H1 (cell line): Measurements from ENCODE around the gene ZC3H12C. TPM values are rescaled to one million over a fixed set of nuclear protein-coding genes. Genes with fewer than 3 reads are reported as not detected.

ENCODE experiments used
- CTCF ChIA-PET: fragments of 300-600 bp; sonication (Branson Sonifier 250); formaldehyde crosslinking; loops from one replicate; lab custom pipeline; 2021; ENCODE audit not compliant: partially characterized antibody; lab: Charles Lee
- POLR2A ChIA-PET: fragments of 300-600 bp; sonication (Branson Sonifier 250); formaldehyde crosslinking; loops from one replicate; lab custom pipeline; 2021; ENCODE audit warnings: inconsistent platforms; ENCODE audit not compliant: partially characterized antibody; lab: Charles Lee
- DNase-seq, 2 experiments: peaks; one replicate each; pipeline versions ENCODE4 v3.0.0 to v3.0.0-alpha.2; 2010 to 2022; ENCODE audit warnings: low spot score in 2 of 2, low read depth in 1 of 2, mixed read lengths in 1 of 2
- FAIRE-seq: peaks from 2 replicates; lab custom pipeline; 2011; peaks lifted over from hg19 to GRCh38; lab: Jason Lieb, UNC
- H2AFZ ChIP-seq: 2 replicates; pipeline ENCODE4 v1.8.1; 2012; ENCODE audit warnings: low read length, inconsistent platforms
- H2AK5ac ChIP-seq: 2 replicates; pipeline ENCODE4 v1.6.1; 2013; ENCODE audit warnings: low read depth, low read length
- H2BK120ac ChIP-seq: replicated peaks from 2 replicates; pipeline ENCODE3; 2013; ENCODE audit warnings: low read depth, low read length, inconsistent platforms
- H2BK12ac ChIP-seq: 2 replicates; pipeline ENCODE4 v1.6.1; 2013; ENCODE audit warnings: low read depth, low read length
- H2BK15ac ChIP-seq: 2 replicates; pipeline ENCODE4 v1.6.1; 2013; ENCODE audit warnings: low read length
- H2BK20ac ChIP-seq: 2 replicates; pipeline ENCODE4 v1.6.1; 2013; ENCODE audit warnings: low read length
- H2BK5ac ChIP-seq: 2 replicates; pipeline ENCODE4 v1.6.1; 2013; ENCODE audit warnings: low read depth, low read length
- H3K14ac ChIP-seq: 2 replicates; pipeline ENCODE4 v1.6.1; 2013; ENCODE audit warnings: inconsistent platforms; ENCODE audit not compliant: insufficient read length
- H3K18ac ChIP-seq: 2 replicates; pipeline ENCODE4 v1.6.1; 2013; ENCODE audit warnings: low read length; ENCODE audit errors: extremely low read depth
- H3K23ac ChIP-seq: 2 replicates; pipeline ENCODE4 v1.6.1; 2013; ENCODE audit warnings: inconsistent platforms; ENCODE audit not compliant: insufficient read length
- H3K23me2 ChIP-seq: 2 replicates; pipeline ENCODE4 v1.6.1; 2013; ENCODE audit warnings: low read depth, low read length
- H3K27ac ChIP-seq: 2 replicates; pipeline ENCODE4 v1.6.1; 2011; ENCODE audit warnings: low read depth, low read length, inconsistent platforms
- H3K27me3 ChIP-seq, 4 experiments: replicated peaks in 1 of 4; 1 replicate in 1 of 4; 2 replicates in 3 of 4; pipeline versions ENCODE4 v1.6.1 to v1.8.1; 2011 to 2013; ENCODE audit warnings: low read length in 3 of 4, mild to moderate bottlenecking in 3 of 4, inconsistent platforms in 2 of 4, mixed read lengths in 2 of 4, moderate library complexity in 1 of 4; ENCODE audit not compliant: control insufficient read depth in 3 of 4, insufficient read depth in 3 of 4; ENCODE audit errors: extremely low read depth in 1 of 4
- H3K36me3 ChIP-seq, 4 experiments: 2 replicates each; pipeline versions ENCODE4 v1.6.1 to v1.8.1; 2011 to 2013; ENCODE audit warnings: mild to moderate bottlenecking in 4 of 4, low read length in 3 of 4, moderate library complexity in 2 of 4, control low read depth in 1 of 4, inconsistent platforms in 1 of 4; ENCODE audit not compliant: insufficient read depth in 4 of 4, control insufficient read depth in 2 of 4
- H3K4ac ChIP-seq: replicated peaks from 2 replicates; pipeline ENCODE3; 2013; ENCODE audit warnings: low read length, low read depth, mixed read lengths, inconsistent platforms; ENCODE audit not compliant: insufficient read length
- H3K4me1 ChIP-seq, 4 experiments: replicated peaks in 1 of 4; 1 replicate in 1 of 4; 2 replicates in 3 of 4; pipeline versions ENCODE4 v1.6.1 to v1.8.1; 2011 to 2013; ENCODE audit warnings: low read length in 3 of 4, inconsistent platforms in 2 of 4, mixed read lengths in 1 of 4; ENCODE audit not compliant: insufficient read depth in 4 of 4, control insufficient read depth in 3 of 4
- H3K4me2 ChIP-seq, 2 experiments: 2 replicates each; pipeline versions ENCODE4 v1.6.1 to v1.8.1; 2011 to 2013; ENCODE audit warnings: low read depth in 2 of 2, low read length in 2 of 2, control low read depth in 1 of 2, inconsistent platforms in 1 of 2, mild to moderate bottlenecking in 1 of 2; ENCODE audit not compliant: insufficient read depth in 1 of 2
- H3K4me3 ChIP-seq, 4 experiments: fragments of 200-600, 300-600 bp in 1 of 4; sonication (generic), shearing (Covaris generic), sonication (Bioruptor Twin) in 1 of 4; 2 replicates each; pipeline versions ENCODE4 v1.5.1 to v1.8.1; 2011 to 2016; ENCODE audit warnings: low read length in 4 of 4, low read depth in 3 of 4, control low read depth in 2 of 4, inconsistent platforms in 2 of 4, mild to moderate bottlenecking in 2 of 4, mixed read lengths in 1 of 4, moderate library complexity in 1 of 4; ENCODE audit not compliant: insufficient read depth in 2 of 4; ENCODE audit errors: extremely low read depth in 1 of 4
- H3K56ac ChIP-seq: replicated peaks from 2 replicates; pipeline ENCODE3; 2013; ENCODE audit warnings: low read depth, mild to moderate bottlenecking, mixed read lengths, low read length, inconsistent platforms; ENCODE audit not compliant: insufficient read length
- H3K79me1 ChIP-seq: 2 replicates; pipeline ENCODE4 v1.6.1; 2013; ENCODE audit warnings: low read depth, low read length, control low read depth
- H3K79me2 ChIP-seq, 2 experiments: 2 replicates each; pipeline versions ENCODE4 v1.6.1 to v1.8.1; 2012 to 2013; ENCODE audit warnings: low read length in 2 of 2, mild to moderate bottlenecking in 2 of 2, inconsistent platforms in 1 of 2; ENCODE audit not compliant: insufficient read depth in 2 of 2, control insufficient read depth in 1 of 2
- H3K9ac ChIP-seq, 4 experiments: replicated peaks in 1 of 4; 1 replicate in 1 of 4; 2 replicates in 3 of 4; pipeline versions ENCODE4 v1.6.1 to v1.8.1; 2011 to 2013; ENCODE audit warnings: low read depth in 3 of 4, low read length in 3 of 4, control low read depth in 2 of 4, mild to moderate bottlenecking in 2 of 4, moderate library complexity in 2 of 4, inconsistent platforms in 1 of 4; ENCODE audit errors: extremely low read depth in 1 of 4
- H3K9me3 ChIP-seq, 2 experiments: 2 replicates each; pipeline versions ENCODE4 v1.6.1 to v1.8.1; 2012 to 2013; ENCODE audit warnings: mild to moderate bottlenecking in 2 of 2, moderate library complexity in 2 of 2, control low read depth in 1 of 2, inconsistent platforms in 1 of 2, low read depth in 1 of 2, low read length in 1 of 2, mixed read lengths in 1 of 2; ENCODE audit not compliant: insufficient read depth in 2 of 2
- H4K20me1 ChIP-seq, 2 experiments: replicated peaks in 1 of 2; 2 replicates each; pipeline versions ENCODE3 to v1.8.1; 2011 to 2013; ENCODE audit warnings: inconsistent platforms in 2 of 2, low read length in 2 of 2, mild to moderate bottlenecking in 1 of 2; ENCODE audit not compliant: insufficient read depth in 2 of 2, control insufficient read depth in 1 of 2
- H4K5ac ChIP-seq: 2 replicates; pipeline ENCODE4 v1.6.1; 2013; ENCODE audit warnings: low read length, low read depth, mixed read lengths, inconsistent platforms; ENCODE audit not compliant: insufficient read length
- H4K8ac ChIP-seq: 2 replicates; pipeline ENCODE4 v1.8.0; 2013; ENCODE audit warnings: mild to moderate bottlenecking, moderate library complexity, low read length, inconsistent platforms; ENCODE audit not compliant: insufficient read depth; ENCODE audit errors: extremely low read depth
- H4K91ac ChIP-seq: replicated peaks from 2 replicates; pipeline ENCODE3; 2013; ENCODE audit warnings: low read length, mixed read lengths, inconsistent platforms; ENCODE audit not compliant: insufficient read length
- CBX8 ChIP-seq: fragments of 300-800, 300-1000 bp; sonication (generic); IDR thresholded peaks from 2 replicates; pipeline ENCODE4 v1.7.1; 2016; ENCODE audit warnings: low read depth, low read length, borderline replicate concordance
- EGR1 ChIP-seq: IDR thresholded peaks from 2 replicates; pipeline ENCODE4 v1.6.1; 2011; ENCODE audit warnings: low read depth, low read length, borderline replicate concordance
- EZH2 ChIP-seq: fragments of 200-600 bp; sonication (generic); IDR thresholded peaks from 2 replicates; pipeline ENCODE4 v1.7.1; 2012; ENCODE audit warnings: low read depth, mild to moderate bottlenecking, moderate library complexity, low read length, inconsistent platforms; ENCODE audit not compliant: severe bottlenecking
- GTF2F1 ChIP-seq: IDR thresholded peaks from 2 replicates; pipeline ENCODE4 v1.6.1; 2012; ENCODE audit warnings: low read depth, low read length, improper control_type of control experiment, borderline replicate concordance
- KDM1A ChIP-seq: fragments of 200-600, 300-600 bp; sonication (generic); IDR thresholded peaks from 2 replicates; pipeline ENCODE4 v1.7.1; 2016; ENCODE audit warnings: mild to moderate bottlenecking, low read length, borderline replicate concordance
- KDM4A ChIP-seq: IDR thresholded peaks from one replicate; pipeline ENCODE4 v1.7.1; 2012; ENCODE audit warnings: low read depth, mild to moderate bottlenecking, moderate library complexity, low read length, inconsistent platforms; ENCODE audit not compliant: severe bottlenecking
- KDM5A ChIP-seq: fragments of 200-600 bp; IDR thresholded peaks from 2 replicates; pipeline ENCODE4 v1.7.1; 2012; ENCODE audit warnings: mild to moderate bottlenecking, low read length, inconsistent platforms, mixed read lengths
- MAX ChIP-seq: IDR thresholded peaks from 2 replicates; pipeline ENCODE4 v1.6.1; 2012; ENCODE audit warnings: inconsistent platforms
- RAD21 ChIP-seq, 2 experiments: IDR thresholded peaks in 1 of 2; conservative IDR thresholded peaks in 1 of 2; 2 replicates each; pipeline ENCODE4 v1.6.1; 2011; ENCODE audit warnings: low read depth in 2 of 2, low read length in 2 of 2, improper control_type of control experiment in 1 of 2, inconsistent platforms in 1 of 2, mild to moderate bottlenecking in 1 of 2, moderate library complexity in 1 of 2
- RBBP5 ChIP-seq: IDR thresholded peaks from 2 replicates; pipeline ENCODE4 v1.7.1; 2012; ENCODE audit warnings: low read depth, mild to moderate bottlenecking, inconsistent platforms, low read length, moderate library complexity, borderline replicate concordance
- SIN3A ChIP-seq, 2 experiments: IDR thresholded peaks in 1 of 2; conservative IDR thresholded peaks in 1 of 2; 2 replicates each; pipeline ENCODE4 v1.6.1; 2011 to 2012; ENCODE audit warnings: low read length in 2 of 2, improper control_type of control experiment in 1 of 2, low read depth in 1 of 2, mild to moderate bottlenecking in 1 of 2
- SP2 ChIP-seq: IDR thresholded peaks from 2 replicates; pipeline ENCODE4 v1.6.1; 2012; ENCODE audit warnings: mild to moderate bottlenecking, low read length, inconsistent platforms
- SUZ12 ChIP-seq: fragments of 200-600 bp; sonication (generic); IDR thresholded peaks from 2 replicates; pipeline ENCODE4 v1.6.1; 2012; ENCODE audit warnings: mild to moderate bottlenecking, inconsistent platforms, low read length, moderate library complexity, mixed read lengths
- WGBS, 2 experiments: shearing (Covaris generic) in 1 of 2; methylation state at CpG; one replicate each; pipeline versions ENCODE4 v1.1.6 to v1.1.7; 2013 to 2015; ENCODE audit warnings: low lambda C conversion rate in 2 of 2, mixed read lengths in 2 of 2, inconsistent platforms in 1 of 2, low coverage in 1 of 2, missing lambda C conversion rate in 1 of 2; ENCODE audit not compliant: insufficient replicate concordance in 2 of 2, insufficient coverage in 1 of 2, insufficient read length in 1 of 2; ENCODE audit errors: extremely low coverage in 1 of 2, missing lambda C conversion rate in 1 of 2; 5-methylcytosine and 5-hydroxymethylcytosine counted together
- polyA plus RNA-seq, 7 experiments: library from polyadenylated mRNA; depleted of rRNA in 3 of 7; stranded (reverse) in 5 of 7; unstranded in 2 of 7; fragments of >200 nt in 5 of 7; fragments of 200-250 nt in 2 of 7; gene quantifications; 1 replicate in 5 of 7; 2 replicates in 1 of 7; 4 replicates in 1 of 7; pipeline versions ENCODE4 v1.2.1 to v1.2.3, GENCODE V29; 2011 to 2013; ENCODE audit warnings: missing spikeins in 2 of 7, mixed read lengths in 2 of 7
- total RNA-seq: library from RNA; stranded (reverse); fragmentation: NEBNext Ultra II Directional; extraction: Animal tissue kit (Norgen Biotek cat#: 25700); gene quantifications from 2 replicates; pipeline ENCODE4 v1.2.1, GENCODE V29; 2021

ZC3H12C gene
- total and polyA plus RNA-seq, 2 of the 8 experiments (the other 6 are each of a cell fraction or from before 2014, with no cell fraction given) = 2.0 to 2.7 TPM

GRCh38 chr11:110185121-110185591 is 92.0 kb downstream of the ZC3H12C start:
- Histone ChIP-seq H2BK5ac (no peak overlapping the region), H4K20me1 (no peaks in the 10 kb centered on the region), H3K27me3 (no peaks in the 10 kb centered on the region), H2BK12ac (0 out of 2 replicates have a peak overlapping the region, but pooled peaks have one; percentile 39), H3K18ac (no peak overlapping the region), H4K5ac (no peak overlapping the region), H3K9me3 (no peaks in the 10 kb centered on the region), H3K79me1 (no peaks in the 10 kb centered on the region), H3K23ac (no peak overlapping the region), H3K9ac (no peak overlapping the region), H3K14ac (no peak overlapping the region), H3K27ac (no peak overlapping the region), H2BK120ac (no peak overlapping the region), H3K4me1 (peaks cover 0 to 10% (median 9%) of the 10 kb centered on the region in 4 experiments), H3K79me2 (no peaks in the 10 kb centered on the region), H4K91ac (no peak overlapping the region), H3K4me3 (no peak overlapping the region), H2BK20ac (no peak overlapping the region), H3K4me2 (no peak overlapping the region), H2AFZ (no peak overlapping the region), H3K23me2 (no peaks in the 10 kb centered on the region), H2BK15ac (no peak overlapping the region), H3K4ac (no peak overlapping the region), H2AK5ac (no peak overlapping the region), H3K36me3 (no peaks in the 10 kb centered on the region), H3K56ac (no peak overlapping the region), H4K8ac (no peak overlapping the region)
- CTCF ChIA-PET = interaction anchor here (1.2 to 7.1 kb wide), 7 partner anchors 9 to 289 kb away, joined by 3 to 46 read pairs (median 5); no protein-coding TSS in a partner anchor
- FAIRE-seq (peak; percentile 39), DNase-seq (no peak)
- POLR2A ChIA-PET = interaction anchor here (0.8 kb wide), 1 partner anchor 24 kb away, joined by 3 read pairs; no protein-coding TSS in a partner anchor
- WGBS, 2 experiments = 82% methylated on average over 3 of the region's 3 CpGs; no CpG with 5 or more reads in 1 of the 2 experiments
- no peak for TF ChIP-seq RBBP5
- TF ChIP-seq EZH2 = no peak
- no peak for TF ChIP-seq KDM1A
- no peak for TF ChIP-seq EGR1
- no peak for TF ChIP-seq RAD21 (IDR thresholded peaks at IDR 0.05 in 1 of 2, conservative IDR thresholded peaks at IDR 0.05 in 1 of 2; ENCODE audit: low read depth in 2 of 2, low read length in 2 of 2)
- TF ChIP-seq KDM4A = no peak
- no peak for TF ChIP-seq SUZ12
- no peak for TF ChIP-seq KDM5A
- TF ChIP-seq SP2 = no peak
- no peak for TF ChIP-seq MAX
- TF ChIP-seq SIN3A (conservative IDR thresholded peaks at IDR 0.05 in 1 of 2, IDR thresholded peaks at IDR 0.05 in 1 of 2; ENCODE audit: low read depth in 1 of 2, low read length in 2 of 2) = no peak
- TF ChIP-seq GTF2F1 = no peak
- no peak for TF ChIP-seq CBX8
